GM12801 (cell line): ENCODE results near the gene SMIM15.

Experiments used
- TF ChIP-seq, protein P1 (sequence below): IDR thresholded peaks from one replicate; pipeline ENCODE4 v1.5.1; 2011; ENCODE audit warnings: control low read depth; ENCODE audit not compliant: insufficient read length; ENCODE audit errors: extremely low read depth

SMIM15 gene, protein sequence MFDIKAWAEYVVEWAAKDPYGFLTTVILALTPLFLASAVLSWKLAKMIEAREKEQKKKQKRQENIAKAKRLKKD

DNA sequence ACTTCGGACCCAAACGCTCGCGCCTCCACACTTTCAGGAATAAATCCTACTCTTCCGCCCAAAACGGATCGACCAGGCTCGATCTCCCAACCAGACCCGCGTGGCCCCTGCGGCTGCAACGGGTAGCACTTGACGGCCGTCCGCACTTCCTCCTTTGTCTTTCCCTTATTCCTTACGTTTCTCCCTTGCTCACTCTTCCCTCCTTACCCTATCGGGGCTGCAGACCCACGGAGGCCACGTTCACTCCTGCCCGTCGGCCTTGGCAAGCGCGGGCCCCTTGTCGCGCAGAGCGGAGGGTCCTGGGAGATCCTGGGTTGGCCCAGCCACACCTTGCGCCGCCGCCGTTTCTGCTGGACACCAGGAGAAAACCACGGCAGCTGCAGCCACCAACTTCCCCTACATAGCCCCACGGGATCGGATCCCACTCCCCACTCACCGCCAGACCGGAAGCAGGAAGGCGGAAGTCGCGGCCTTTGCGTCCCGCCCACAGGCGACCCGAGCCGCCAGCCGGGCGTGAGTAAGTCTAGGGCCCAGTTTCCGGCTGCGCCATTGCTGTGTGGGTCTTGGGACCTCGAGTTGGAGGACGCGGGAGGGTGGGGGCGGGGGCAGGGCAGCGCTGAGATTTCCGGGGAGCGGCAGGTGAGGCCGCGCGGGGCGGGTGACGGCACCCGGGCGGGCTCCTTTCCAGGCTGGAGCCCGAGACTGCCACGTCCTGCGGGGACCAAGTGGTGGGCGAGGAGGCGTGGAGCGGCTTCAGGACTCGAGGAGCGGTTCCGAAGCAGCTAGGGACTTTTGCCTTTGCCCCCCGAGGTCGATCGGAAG is at the start of gene SMIM15:
Gene SMIM15 (minus strand): TSS at position 459 of the 822 bp plus-strand sequence. CDS start 2,297 bp downstream, outside the sequence.
- TF ChIP-seq, protein P1, sequence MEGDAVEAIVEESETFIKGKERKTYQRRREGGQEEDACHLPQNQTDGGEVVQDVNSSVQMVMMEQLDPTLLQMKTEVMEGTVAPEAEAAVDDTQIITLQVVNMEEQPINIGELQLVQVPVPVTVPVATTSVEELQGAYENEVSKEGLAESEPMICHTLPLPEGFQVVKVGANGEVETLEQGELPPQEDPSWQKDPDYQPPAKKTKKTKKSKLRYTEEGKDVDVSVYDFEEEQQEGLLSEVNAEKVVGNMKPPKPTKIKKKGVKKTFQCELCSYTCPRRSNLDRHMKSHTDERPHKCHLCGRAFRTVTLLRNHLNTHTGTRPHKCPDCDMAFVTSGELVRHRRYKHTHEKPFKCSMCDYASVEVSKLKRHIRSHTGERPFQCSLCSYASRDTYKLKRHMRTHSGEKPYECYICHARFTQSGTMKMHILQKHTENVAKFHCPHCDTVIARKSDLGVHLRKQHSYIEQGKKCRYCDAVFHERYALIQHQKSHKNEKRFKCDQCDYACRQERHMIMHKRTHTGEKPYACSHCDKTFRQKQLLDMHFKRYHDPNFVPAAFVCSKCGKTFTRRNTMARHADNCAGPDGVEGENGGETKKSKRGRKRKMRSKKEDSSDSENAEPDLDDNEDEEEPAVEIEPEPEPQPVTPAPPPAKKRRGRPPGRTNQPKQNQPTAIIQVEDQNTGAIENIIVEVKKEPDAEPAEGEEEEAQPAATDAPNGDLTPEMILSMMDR: no peak

DNA sequence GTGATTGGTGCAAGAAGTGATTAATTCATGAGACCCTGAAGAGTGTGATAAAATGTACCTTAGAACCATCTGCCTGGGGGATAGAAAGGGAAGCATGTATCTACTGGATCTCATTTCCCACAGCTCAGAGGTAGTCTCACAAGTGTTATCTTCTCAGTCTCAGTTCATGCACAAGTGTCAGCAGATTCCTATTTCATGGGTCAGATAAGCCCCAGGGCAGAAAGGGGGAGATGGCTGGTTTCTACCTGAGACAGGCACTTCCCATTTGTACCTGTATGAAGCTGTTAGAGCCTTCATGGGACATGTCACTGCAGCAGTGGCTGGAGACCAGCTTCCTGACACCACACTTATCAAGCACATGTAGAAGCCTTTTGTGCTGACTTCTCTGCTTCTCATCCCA is 45.6 kb upstream of the SMIM15 start:
- TF ChIP-seq, protein P1: no peak

DNA sequence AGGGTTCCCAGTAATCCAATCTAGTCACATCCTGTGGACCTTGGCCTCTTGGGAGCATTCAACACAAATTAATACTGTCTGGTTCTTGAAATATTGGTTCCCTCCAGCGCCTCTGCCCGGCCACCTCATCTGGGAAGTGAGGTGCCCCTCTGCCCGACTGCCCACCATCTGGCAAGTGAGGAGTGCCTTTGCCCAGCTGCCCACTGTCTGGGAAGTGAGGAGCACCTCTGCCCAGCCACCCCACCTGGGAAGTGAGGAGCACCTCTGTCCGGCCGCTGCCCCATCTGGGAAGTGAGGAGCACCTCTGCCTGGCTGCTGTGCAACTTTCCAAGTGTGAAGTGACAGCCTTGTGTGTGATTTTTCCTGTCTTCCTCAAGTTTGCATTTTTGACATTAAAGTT is 42.7 kb upstream of the SMIM15 start:
- TF ChIP-seq, protein P1: no peak

DNA sequence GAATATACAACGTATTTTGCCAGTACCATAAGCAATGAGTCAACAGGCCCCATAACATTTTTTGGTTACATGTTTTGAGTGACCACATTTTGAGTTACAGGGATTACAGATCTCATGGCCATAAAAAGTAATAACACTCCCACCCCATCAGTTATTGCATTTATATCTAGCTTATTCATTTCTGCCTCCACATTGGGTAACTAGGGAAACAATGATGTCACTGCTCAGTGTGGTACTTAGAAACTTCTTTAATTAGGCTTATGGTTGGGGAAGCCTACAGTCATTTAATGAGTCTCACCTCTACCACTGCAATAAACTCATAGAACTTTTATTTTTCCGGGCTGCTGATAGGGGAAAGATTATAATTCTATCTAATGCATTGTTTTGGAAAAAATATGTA is 39.9 kb upstream of the SMIM15 start:
- TF ChIP-seq, protein P1: no peak

DNA sequence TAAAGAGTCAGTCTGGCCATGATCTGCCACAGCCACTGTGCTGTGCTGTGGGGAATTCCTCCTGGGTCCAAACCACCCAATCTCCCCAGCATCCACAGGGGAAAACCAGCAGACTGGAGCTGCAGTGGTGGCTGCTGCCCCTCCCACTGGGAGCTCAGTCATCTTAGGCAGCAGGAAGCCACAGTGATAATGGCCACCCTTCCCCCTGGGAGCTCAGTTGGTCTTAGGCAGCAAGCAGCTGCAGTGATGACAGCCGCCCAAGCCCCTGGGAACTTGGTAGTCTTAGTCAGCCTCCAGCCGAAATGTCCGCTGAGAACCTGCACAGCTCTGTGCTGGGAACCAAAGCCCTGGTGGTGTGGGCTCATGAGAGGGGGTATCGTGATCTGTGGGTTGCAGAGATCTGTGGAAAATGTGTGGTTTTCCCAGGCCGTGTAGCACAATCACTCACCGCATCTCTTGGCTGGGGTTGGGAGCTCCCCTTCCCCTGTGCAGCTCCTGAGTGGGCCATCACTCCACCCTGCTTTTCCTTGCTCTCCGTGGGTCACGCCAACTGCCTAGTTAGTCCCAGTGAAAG is 38.4 kb upstream of the SMIM15 start:
- TF ChIP-seq, protein P1: no peak

DNA sequence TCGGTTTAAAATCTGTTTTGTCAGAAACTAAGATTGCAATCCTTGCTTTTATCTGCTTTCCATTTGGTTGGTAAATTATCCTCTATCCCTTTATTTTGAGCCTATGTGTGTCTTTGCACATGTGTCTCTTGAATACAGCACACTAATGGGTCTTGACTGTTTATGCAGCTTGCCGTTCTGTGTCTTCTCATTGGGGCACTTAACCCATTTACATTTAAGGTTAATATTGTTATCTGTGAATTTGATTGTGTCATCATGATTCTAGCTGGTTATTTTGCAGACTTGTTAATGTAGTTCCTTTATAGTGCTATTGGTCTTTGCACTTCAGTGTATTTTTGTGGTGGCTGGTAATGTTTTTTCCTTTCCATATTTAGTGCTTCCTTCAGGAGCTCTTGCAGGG is 36.3 kb upstream of the SMIM15 start:
- TF ChIP-seq, protein P1: no peak

DNA sequence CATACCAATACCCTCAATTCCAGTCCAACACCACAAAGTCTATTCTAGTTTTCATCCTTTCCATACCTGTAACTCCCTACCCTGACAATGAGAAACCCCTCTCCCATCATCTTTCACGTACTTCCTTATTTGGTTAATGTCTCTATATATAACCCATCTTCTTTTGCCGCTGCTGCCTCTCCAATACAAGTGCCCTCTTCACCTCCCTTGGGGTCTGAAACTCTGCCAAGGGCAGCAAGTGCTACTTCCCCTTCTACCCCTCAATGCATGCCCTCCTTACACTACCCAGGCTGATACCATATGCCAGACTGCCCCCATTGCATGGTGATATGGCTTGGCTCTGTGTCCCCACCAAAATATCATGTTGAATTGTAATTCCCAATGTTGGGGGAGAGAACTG is 24.4 kb upstream of the SMIM15 start:
- TF ChIP-seq, protein P1: no peak
